ENCODE results near the gene KMT5B.
"Not testable (repeated sequence)": the region's sequence is repeated elsewhere in the genome, so short reads cannot be mapped to it uniquely, and the experiment has no call there.

KMT5B gene

GRCh38 chr11:68244912-68245311 lies 31.8 kb upstream of the KMT5B start:
- H3K79me1 ChIP-seq (replicated peaks; ENCODE audit: low read length, poor library complexity, severe bottlenecking); H4K8ac ChIP-seq (ENCODE audit: low read length); DNase-seq; H3K23ac ChIP-seq (ENCODE audit: low read length in 2 of 2); H2BK15ac ChIP-seq (ENCODE audit: low read depth, poor library complexity, severe bottlenecking); H2BK120ac ChIP-seq (ENCODE audit: low read depth, low read length); H3K9ac ChIP-seq (ENCODE audit: low read length); H2BK5ac ChIP-seq (ENCODE audit: low read depth, low read length, poor library complexity, severe bottlenecking); H3K18ac ChIP-seq (ENCODE audit: low read depth in 1 of 2, low read length in 2 of 2); H3K4ac ChIP-seq (ENCODE audit: low read depth in 1 of 2, low read length in 2 of 2); H3K9me3 ChIP-seq (ENCODE audit: control insufficient read depth, low read length); H2AFZ ChIP-seq (ENCODE audit: low read depth, low read length); H2AK5ac ChIP-seq (ENCODE audit: low read length, severe bottlenecking); H2BK12ac ChIP-seq (ENCODE audit: low read length in 2 of 2); H3K14ac ChIP-seq (ENCODE audit: low read length in 2 of 2); H3K4me2 ChIP-seq (ENCODE audit: low read length, poor library complexity, severe bottlenecking); H3K4me3 ChIP-seq (ENCODE audit: insufficient read depth in 1 of 2, low read depth in 1 of 2, low read length in 2 of 2); H3K27ac ChIP-seq (ENCODE audit: low read length, poor library complexity, severe bottlenecking); H3K4me1 ChIP-seq (ENCODE audit: control insufficient read depth, insufficient read depth, low read depth, low read length); H3K27me3 ChIP-seq (ENCODE audit: control insufficient read depth in 1 of 2, insufficient read depth in 1 of 2, low read length in 2 of 2); H4K91ac ChIP-seq (ENCODE audit: low read length); H3K36me3 ChIP-seq (ENCODE audit: control insufficient read depth in 1 of 2, insufficient read depth in 2 of 2, low read depth in 1 of 2, low read length in 2 of 2): not testable (repeated sequence)
- WGBS = 40% methylated on average over 1 of the region's 5 CpGs

- not testable (repeated sequence) for DNase-seq; H2AK5ac ChIP-seq (ENCODE audit: low read length, severe bottlenecking); H2BK5ac ChIP-seq (ENCODE audit: low read depth, low read length, poor library complexity, severe bottlenecking); H3K4me1 ChIP-seq (ENCODE audit: control insufficient read depth, insufficient read depth, low read depth, low read length); H3K14ac ChIP-seq (ENCODE audit: low read length in 2 of 2); H3K4me2 ChIP-seq (ENCODE audit: low read length, poor library complexity, severe bottlenecking); H3K27me3 ChIP-seq (ENCODE audit: control insufficient read depth in 1 of 2, insufficient read depth in 1 of 2, low read length in 2 of 2); H2BK120ac ChIP-seq (ENCODE audit: low read depth, low read length); H2BK12ac ChIP-seq (ENCODE audit: low read length in 2 of 2); H3K9ac ChIP-seq (ENCODE audit: low read length); H3K4me3 ChIP-seq (ENCODE audit: insufficient read depth in 1 of 2, low read depth in 1 of 2, low read length in 2 of 2); H3K23ac ChIP-seq (ENCODE audit: low read length in 2 of 2); H3K27ac ChIP-seq (ENCODE audit: low read length, poor library complexity, severe bottlenecking); H3K4ac ChIP-seq (ENCODE audit: low read depth in 1 of 2, low read length in 2 of 2); H3K36me3 ChIP-seq (ENCODE audit: control insufficient read depth in 1 of 2, insufficient read depth in 2 of 2, low read depth in 1 of 2, low read length in 2 of 2); H2AFZ ChIP-seq (ENCODE audit: low read depth, low read length); H3K18ac ChIP-seq (ENCODE audit: low read depth in 1 of 2, low read length in 2 of 2); H2BK15ac ChIP-seq (ENCODE audit: low read depth, poor library complexity, severe bottlenecking); H3K79me1 ChIP-seq (replicated peaks; ENCODE audit: low read length, poor library complexity, severe bottlenecking); H4K91ac ChIP-seq (ENCODE audit: low read length); H4K8ac ChIP-seq (ENCODE audit: low read length); H3K9me3 ChIP-seq (ENCODE audit: control insufficient read depth, low read length)
- 100% methylated on average over 1 of the region's 1 CpG for WGBS
These were observed 30.8 kb upstream of the KMT5B start for GRCh38 chr11:68243847-68244246.

GRCh38 chr11:68242616-68243015 lies 29.5 kb upstream of the KMT5B start:
- Histone ChIP-seq H3K4me3 (ENCODE audit: insufficient read depth in 1 of 2, low read depth in 1 of 2, low read length in 2 of 2) (no peak overlapping the region), H4K91ac (ENCODE audit: low read length) (no peak overlapping the region), H3K79me1 (replicated peaks; ENCODE audit: low read length, poor library complexity, severe bottlenecking) (no peaks in the 10 kb centered on the region), H2BK12ac (ENCODE audit: low read length in 2 of 2) (no peak overlapping the region), H3K4me2 (ENCODE audit: low read length, poor library complexity, severe bottlenecking) (no peak overlapping the region), H2BK120ac (ENCODE audit: low read depth, low read length) (no peak overlapping the region), H3K23ac (ENCODE audit: low read length in 2 of 2) (no peak overlapping the region), H3K27me3 (ENCODE audit: control insufficient read depth in 1 of 2, insufficient read depth in 1 of 2, low read length in 2 of 2) (no peaks in the 10 kb centered on the region), H2BK15ac (ENCODE audit: low read depth, poor library complexity, severe bottlenecking) (no peak overlapping the region), H3K18ac (ENCODE audit: low read depth in 1 of 2, low read length in 2 of 2) (no peak overlapping the region), H3K36me3 (ENCODE audit: control insufficient read depth in 1 of 2, insufficient read depth in 2 of 2, low read depth in 1 of 2, low read length in 2 of 2) (no peaks in the 10 kb centered on the region), H3K27ac (ENCODE audit: low read length, poor library complexity, severe bottlenecking) (no peak overlapping the region), H4K8ac (ENCODE audit: low read length) (no peak overlapping the region), H2AFZ (ENCODE audit: low read depth, low read length) (no peak overlapping the region), H3K4me1 (ENCODE audit: control insufficient read depth, insufficient read depth, low read depth, low read length) (no peaks in the 10 kb centered on the region), H3K9ac (ENCODE audit: low read length) (no peak overlapping the region), H3K4ac (ENCODE audit: low read depth in 1 of 2, low read length in 2 of 2) (no peak overlapping the region), H3K14ac (ENCODE audit: low read length in 2 of 2) (no peak overlapping the region), H2AK5ac (ENCODE audit: low read length, severe bottlenecking) (no peak overlapping the region), H3K9me3 (ENCODE audit: control insufficient read depth, low read length) (no peaks in the 10 kb centered on the region), H2BK5ac (ENCODE audit: low read depth, low read length, poor library complexity, severe bottlenecking) (no peak overlapping the region)
- no CpG with 5 or more reads among the region's 2 CpGs for WGBS
- no peak for DNase-seq

- Histone ChIP-seq H3K79me1 (replicated peaks; ENCODE audit: low read length, poor library complexity, severe bottlenecking) (no peaks in the 10 kb centered on the region), H4K8ac (ENCODE audit: low read length) (no peak overlapping the region), H3K23ac (ENCODE audit: low read length in 2 of 2) (no peak overlapping the region), H2BK120ac (ENCODE audit: low read depth, low read length) (no peak overlapping the region), H2AK5ac (ENCODE audit: low read length, severe bottlenecking) (no peak overlapping the region), H3K27me3 (ENCODE audit: control insufficient read depth in 1 of 2, insufficient read depth in 1 of 2, low read length in 2 of 2) (peaks cover 3 to 21% of the 10 kb centered on the region in 2 experiments), H3K18ac (ENCODE audit: low read depth in 1 of 2, low read length in 2 of 2) (no peak overlapping the region), H2BK12ac (ENCODE audit: low read length in 2 of 2) (no peak overlapping the region), H3K27ac (ENCODE audit: low read length, poor library complexity, severe bottlenecking) (no peak overlapping the region), H3K4me2 (ENCODE audit: low read length, poor library complexity, severe bottlenecking) (no peak overlapping the region), H3K9ac (ENCODE audit: low read length) (no peak overlapping the region), H3K36me3 (ENCODE audit: control insufficient read depth in 1 of 2, insufficient read depth in 2 of 2, low read depth in 1 of 2, low read length in 2 of 2) (no peaks in the 10 kb centered on the region), H2AFZ (ENCODE audit: low read depth, low read length) (no peak overlapping the region), H3K4me3 (ENCODE audit: insufficient read depth in 1 of 2, low read depth in 1 of 2, low read length in 2 of 2) (no peak overlapping the region), H4K91ac (ENCODE audit: low read length) (no peak overlapping the region), H3K4ac (ENCODE audit: low read depth in 1 of 2, low read length in 2 of 2) (no peak overlapping the region), H3K9me3 (ENCODE audit: control insufficient read depth, low read length) (peaks cover 9% of the 10 kb centered on the region), H3K4me1 (ENCODE audit: control insufficient read depth, insufficient read depth, low read depth, low read length) (no peaks in the 10 kb centered on the region), H3K14ac (ENCODE audit: low read length in 2 of 2) (no peak overlapping the region), H2BK15ac (ENCODE audit: low read depth, poor library complexity, severe bottlenecking) (no peak overlapping the region), H2BK5ac (ENCODE audit: low read depth, low read length, poor library complexity, severe bottlenecking) (no peak overlapping the region)
- DNase-seq = no peak
- 93% methylated on average over 6 of the region's 7 CpGs for WGBS
These were observed 18.5 kb upstream of the KMT5B start for GRCh38 chr11:68231621-68232020.
